ENCODE measurements around the gene ANKRD60.

Gene ANKRD60

DNA sequence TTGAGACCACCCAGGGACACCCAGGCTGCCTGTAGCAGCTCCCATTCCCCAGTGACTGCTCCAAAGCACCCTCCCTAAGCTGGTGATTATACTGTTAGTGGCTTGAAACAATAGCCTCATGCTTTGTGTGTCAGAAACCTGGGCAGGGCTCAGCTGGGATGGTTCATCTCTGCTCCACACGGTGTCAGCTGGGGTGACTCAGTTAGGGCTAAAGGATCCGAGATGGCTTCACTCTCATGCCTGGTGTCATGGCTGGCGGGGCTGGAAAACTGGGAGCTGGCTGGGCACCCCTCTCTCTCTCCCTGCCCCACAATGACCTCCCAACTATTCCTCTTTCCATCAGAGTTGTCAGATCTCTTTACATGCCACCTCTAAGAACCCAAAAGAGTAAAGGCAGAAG, 44.4 kb downstream of the ANKRD60 start:
- no peak for DNase-seq

DNA sequence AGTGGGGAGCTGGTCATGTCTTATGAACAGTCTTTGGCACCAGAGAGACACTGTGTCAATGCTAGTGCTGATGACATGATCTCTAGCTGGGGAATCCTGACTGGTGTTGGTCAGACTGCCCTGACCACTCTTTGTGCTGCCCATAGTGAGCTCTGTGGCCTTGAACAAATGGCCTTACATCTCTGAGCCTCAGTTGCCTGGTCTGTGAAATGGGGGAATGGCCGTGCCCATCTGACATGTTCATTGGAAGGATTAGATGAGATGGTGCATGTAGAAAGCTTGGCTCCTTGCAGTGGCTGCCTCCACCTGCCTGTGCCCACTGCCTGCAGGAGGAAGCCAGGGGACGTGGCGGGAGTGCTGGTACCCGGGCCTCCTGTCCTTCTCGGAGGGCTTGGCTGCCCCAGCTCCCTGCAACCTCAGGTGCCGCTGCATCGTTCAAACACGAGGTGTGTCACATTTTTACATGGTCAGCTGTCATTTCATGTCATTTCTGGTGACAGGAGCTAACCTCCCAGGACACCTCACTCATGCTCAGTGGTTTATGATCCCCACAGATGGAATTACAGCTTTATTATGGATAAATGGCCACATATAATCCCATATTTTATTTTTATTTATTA, 45.8 kb downstream of the ANKRD60 start:
- DNase-seq, result no peak

DNA sequence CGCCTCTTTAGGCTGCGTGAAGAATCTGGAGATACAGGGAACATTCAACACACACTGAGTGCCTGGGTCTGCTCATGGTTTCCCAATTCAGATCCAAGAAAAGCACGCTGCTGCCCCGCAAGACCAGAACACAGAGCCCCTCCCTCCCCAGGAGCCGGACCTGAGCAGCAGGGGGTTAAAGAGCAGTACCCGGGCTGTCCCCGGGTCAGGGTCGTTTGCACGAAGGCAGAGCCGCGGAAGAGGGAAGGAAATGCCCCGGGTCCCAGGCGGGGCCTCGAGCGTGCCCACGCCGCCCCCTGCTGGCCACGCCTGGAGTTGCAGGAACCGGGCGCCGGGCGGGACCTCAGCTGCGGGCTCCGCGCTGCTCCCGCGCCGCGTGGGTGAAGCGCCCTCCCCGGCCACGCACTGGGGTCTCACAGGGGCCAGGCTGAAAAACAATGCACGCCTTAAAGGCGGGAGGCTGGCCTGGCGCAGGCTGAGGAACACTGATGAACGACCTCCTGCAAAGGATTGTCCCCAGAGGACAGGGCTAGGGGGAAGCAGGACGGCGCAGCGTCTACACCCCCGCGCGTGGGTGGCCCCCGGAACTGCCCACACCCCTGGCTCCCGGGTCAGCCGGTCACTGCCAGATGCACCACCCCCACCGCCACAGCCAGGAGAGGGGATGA, 48.9 kb downstream of the ANKRD60 start:
- no peak for DNase-seq

DNA sequence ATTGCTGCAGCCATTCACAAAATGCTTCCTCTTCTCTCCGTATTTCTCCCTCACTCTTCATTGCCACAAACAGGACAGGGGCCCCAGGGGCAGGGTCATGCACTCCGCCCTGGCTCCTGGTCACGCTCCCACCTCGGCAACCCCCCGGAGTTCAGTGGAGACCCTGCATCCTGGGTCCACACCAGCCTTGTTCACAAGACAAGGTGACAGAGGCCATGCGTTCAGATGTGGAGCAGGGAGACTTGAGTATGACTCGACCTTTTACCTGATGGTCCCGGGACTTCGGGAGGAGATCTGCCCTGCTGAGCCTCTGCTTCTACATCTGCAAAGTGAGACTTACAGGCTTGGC, 49.4 kb downstream of the ANKRD60 start:
- no peak for DNase-seq

DNA sequence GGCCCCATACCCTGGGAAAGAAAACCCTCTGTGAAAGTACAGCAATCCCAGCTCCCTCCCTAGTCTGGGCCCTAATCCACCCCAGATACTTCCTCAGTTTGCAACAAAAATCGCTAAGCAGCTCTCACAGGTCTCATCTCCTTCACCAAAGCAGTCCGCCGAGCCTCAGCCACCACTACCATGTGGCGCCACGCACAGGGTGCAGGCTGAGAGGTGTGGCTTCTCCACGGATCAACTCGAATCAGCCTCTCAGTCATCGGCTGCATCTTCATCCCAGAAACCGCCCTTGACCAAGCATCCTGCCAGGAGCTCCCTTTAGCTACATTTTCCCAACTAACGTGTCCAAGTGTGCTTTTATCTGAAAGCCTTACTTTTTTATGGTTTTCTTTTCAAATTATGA, 50.7 kb downstream of the ANKRD60 start:
- DNase-seq, result no peak

DNA sequence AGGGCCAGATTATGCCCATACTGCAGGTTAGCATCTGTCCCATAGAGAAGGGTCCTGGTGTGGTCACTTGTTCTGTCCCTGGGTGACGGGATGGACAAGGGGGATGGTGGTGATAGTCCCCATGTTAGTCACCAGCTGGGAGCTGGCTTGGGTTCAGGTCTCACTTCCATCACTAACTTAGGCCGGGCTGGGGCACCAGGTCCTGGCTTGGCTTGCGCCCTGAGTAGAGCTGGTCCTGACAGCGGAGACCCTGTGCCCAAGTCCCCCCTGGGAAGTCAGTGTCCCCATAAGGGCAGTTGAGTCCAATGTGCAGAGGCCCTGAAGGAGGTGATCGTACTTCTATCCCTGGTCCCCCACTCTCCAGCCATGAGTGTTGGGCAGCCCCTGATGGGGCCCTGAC, 52.6 kb downstream of the ANKRD60 start:
- DNase-seq, result no peak

DNA sequence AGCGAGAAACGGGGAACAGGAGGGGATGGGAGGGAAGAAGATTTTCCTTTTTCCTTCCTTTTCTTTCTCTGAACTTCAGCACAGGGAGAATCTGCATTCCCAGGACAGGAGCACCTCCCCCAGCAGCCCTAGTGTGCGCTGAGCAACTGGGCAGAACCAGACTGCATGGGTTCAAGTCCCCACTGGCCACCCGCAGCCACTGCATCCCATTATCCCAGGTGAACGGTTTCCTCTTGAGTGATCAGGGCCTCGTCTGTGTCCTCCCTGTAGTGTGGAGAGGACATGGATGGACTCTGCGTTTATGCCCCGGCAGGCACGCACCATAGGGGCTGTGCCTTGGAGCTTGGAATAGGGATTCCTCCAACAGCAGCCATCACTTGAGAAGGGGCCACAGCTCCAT, 53.0 kb downstream of the ANKRD60 start:
- no peak for DNase-seq

DNA sequence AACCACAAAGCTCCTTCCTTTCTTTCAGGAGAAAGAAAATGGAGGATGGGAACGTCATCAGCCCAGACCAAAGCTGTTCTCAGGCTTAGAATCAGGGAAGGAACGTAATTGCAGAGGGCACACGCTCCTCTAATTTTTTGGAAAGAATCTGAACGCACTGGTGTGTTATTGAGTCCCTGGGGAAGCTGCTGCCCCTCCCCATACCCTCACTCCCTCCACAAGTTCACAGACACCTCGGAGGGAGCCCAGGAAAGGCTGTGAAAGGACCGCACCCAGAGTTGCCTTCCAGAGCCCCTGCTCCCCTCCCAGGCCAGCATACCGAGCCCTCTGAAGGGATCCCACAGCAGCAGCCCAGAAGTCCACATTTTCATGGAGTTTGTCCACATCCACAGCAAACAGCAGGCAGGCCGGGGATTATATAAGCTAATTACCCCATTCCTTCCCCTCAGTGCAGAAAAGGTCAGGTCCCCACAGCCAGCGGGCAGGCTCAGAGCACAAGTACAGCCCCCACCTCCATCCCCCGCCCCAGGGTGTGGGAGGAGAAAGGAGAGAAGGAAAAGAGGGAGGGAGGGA, 53.7 kb downstream of the ANKRD60 start:
- no peak for DNase-seq

DNA sequence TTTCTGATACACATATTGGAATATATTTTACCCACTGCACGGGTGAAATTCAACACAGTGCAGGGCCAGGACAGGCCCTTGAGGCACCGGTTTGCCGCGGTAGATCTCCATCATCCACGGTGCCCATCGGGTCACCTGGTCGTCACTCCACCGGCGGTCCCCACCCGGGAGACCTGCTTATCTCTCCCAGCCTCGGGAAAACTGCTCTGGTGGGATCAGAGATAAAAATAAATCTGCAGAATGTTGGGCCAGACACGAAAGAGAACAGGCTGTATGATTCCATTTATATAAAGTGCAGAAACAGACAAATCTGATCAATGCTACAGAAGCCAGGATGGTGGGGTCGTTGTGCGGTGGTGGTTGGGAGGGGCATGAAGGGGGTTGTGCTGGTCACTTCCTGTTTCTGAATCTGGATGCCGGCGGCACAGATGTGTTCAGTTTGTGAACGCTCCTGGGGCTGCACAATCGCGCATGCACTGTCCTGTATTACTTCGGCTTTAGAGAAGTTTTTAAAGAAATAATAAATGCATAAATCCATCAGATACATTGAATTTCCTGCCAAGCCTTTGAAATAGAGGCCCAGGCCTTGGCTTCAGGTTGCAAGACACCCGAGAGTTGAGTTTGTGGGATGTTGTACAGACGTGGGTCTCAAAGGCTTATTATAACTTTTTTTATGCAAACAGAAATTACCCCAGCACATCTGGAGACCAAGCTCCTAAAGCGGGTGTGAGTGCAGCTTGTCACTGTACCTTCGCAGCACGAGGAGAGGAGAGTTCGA, 54.3 kb downstream of the ANKRD60 start:
- no peak for DNase-seq

DNA sequence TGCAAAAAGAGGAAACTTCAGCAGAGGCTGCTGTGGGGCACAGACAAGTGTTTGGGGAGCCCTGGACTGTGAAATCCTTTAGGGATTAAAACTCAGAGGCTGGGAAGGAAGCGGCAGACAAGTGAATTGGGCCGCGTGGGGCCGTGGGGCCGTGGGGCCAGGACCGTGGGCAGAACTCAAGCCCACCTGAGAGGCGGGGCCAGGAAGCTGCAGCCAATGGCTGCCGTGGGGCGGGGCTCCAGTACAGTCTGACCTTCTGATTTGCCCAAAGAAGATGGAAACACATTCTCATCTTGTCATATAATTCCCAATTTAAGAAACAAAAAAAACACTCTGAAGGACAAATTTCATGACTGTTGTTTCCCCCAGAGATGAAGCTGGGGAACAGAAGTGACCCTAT, 55.4 kb downstream of the ANKRD60 start:
- DNase-seq, result no peak

DNA sequence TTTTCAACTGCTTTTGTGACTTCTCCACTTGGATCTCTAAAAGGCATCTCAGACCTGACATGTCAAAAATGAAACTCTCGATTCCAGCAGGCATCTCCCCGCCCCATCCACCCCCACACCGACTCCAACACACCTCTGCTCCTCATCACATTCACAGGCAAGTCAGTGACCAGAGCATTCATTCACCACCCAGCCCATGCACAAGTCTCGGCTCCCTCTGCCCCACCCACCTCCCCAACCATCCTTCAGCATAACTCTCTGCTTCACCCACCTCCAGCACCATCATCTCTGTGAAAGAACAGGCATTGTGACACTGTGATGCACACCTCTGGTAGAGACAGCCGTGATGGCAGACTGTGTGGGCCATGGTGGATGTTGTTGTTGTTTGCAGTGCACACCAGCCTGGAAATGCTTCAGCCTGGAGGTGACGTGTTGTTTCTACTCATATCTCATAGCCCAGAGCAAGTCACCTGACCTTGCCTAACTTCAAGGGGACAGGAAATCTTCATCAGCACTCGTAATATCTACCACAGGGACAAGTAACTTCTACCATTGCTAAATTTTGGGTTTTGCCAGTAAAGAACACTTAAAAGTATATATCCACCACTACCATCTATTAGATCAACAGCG, 56.5 kb downstream of the ANKRD60 start:
- no peak for DNase-seq

DNA sequence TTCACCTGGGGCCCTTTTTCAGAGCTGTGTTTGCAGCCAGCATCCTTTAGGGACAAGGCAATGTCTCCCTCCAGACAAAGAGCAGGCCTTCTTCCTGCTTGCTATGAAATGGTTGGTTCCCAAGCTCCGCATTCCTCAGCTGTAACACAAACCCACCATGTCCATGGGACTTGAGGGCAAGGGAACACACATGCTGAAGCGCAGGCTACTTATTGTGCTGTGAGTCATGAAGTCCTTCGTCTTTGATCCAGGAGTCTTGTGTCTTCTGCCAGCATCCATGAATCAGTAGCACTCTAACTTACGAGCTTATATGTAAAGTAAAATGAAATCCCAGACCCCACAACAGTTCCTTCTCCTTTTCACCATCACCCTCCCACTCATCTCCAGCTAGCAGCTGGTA, 59.0 kb downstream of the ANKRD60 start:
- DNase-seq, result no peak

DNA sequence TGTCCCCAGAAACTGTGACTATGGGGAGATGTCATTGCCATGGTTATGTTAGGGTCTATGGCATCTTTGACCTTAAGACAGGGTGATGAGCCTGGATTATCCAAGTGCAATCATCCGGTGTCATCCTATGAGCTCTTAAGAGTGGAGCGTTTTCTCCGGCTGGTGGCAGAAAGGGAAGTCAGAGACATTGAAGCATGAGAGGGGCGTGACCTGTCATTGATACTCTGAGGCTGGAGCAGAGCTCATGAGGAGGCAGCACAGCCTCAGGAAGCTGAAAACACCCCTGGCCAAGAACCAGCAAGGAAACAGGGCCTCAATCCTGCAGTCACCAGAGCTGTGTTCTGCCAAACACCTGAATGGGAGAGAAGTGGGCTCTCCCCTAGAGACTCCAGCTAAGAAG, 59.6 kb downstream of the ANKRD60 start:
- no peak for DNase-seq

DNA sequence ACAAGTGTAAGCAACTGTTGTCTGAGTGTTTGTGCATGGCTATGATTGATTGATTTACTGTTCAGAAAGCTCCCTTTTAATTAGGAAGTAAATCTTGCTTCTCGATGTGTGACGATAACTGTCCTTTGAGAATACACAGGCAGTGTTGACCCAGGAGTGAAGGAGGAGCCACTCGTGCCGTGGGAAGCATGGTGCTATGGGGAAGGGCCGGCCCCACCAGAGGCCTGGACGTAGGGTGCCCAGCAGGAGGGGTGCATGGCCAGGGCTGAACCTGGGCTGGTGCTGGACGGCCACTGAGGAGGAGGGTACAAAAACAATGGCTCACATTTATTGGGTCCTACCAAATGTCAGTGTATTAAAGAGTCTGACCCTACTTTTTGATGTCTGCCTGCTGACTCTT, 60.7 kb downstream of the ANKRD60 start:
- DNase-seq, result no peak

Measured in NCI-H2029 treated with DMSO at 0.1 percent for 48 hours (cell line).